Midbrain (tissue), 1 donor: Measurements from ENCODE around the gene GYPC.
A peak's percentile ranks its signal among the peaks of the same experiment; 100 is the strongest.
"Not testable (repeated sequence)": the region's sequence is repeated elsewhere in the genome, so short reads cannot be mapped to it uniquely, and the experiment has no call there.

Experiments
- DNase-seq: peaks from one replicate; lab custom pipeline; 2025; lab: John Stamatoyannopoulos, UW

Gene GYPC

GRCh38 chr2:126699018-126699417 lies 43.1 kb downstream of the GYPC start:
- no peak for DNase-seq

GRCh38 chr2:126699716-126700581 lies 44.0 kb downstream of the GYPC start:
- DNase-seq, result no peak

GRCh38 chr2:126700677-126701076 lies 44.7 kb downstream of the GYPC start:
- DNase-seq, result no peak

GRCh38 chr2:126703311-126703710 lies 47.4 kb downstream of the GYPC start:
- no peak for DNase-seq

GRCh38 chr2:126704434-126705160 lies 48.6 kb downstream of the GYPC start:
- no peak for DNase-seq

- DNase-seq, result no peak
These were observed 51.2 kb downstream of the GYPC start for GRCh38 chr2:126707191-126707590.

- DNase-seq, result no peak
These were observed 52.0 kb downstream of the GYPC start for GRCh38 chr2:126707941-126708340.

DNA sequence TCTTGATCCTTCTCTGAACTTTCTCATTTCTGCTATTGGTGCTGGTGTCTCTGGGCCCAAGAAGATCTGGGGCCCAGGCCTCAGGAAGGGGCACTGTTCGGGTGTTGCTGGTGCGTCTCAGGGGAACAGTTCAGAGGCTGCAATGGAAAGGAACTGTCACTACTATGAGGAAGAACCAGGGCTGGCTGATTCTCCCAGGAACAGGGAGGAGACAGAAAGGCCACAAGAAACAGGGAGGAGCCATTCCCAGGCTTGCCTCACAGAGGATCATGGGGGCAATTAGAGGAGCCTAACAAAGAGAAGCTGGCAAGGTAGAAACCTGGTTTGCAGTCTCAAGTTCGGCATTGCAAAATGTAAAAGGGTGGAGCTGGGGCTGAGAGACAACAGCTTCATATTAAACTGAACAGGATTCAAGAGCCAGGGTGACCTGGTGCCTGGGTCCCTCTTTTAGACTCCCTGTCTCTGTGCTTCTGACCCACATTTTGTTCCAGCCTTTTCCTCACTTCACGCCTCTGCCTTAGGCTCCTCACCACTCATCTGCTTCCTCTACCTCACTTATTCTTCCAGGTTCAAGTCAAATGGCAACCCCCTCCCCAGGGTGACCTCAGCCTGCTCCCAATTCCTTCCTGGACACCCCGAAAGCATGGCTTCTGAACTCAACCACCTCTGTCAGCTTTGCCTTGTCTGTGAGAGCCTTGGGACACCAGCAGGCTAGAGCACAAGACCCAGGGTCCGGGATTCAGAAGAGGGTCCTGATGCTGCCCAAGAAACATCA lies 58.4 kb downstream of the GYPC start:
- no peak for DNase-seq

DNA sequence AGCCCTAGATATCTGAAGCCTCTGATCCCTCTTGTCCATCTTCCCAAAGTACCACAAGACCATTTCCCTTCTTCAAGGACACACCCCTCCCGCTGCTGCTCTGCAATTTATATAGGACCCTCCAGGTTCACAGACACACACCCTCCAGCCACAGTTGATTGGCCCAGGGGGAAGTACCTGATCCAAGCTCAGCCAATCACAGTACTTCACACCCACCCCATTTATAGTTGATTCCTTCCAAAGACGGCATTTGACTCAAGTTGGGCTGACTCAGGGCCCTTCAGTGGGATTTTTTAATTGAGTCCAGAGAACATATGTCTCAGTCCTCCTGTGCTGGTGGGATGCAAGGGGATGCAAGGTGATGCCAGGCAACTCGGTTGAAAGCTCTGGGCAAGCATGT lies 59.2 kb downstream of the GYPC start:
- DNase-seq, result no peak

GRCh38 chr2:126715576-126716406 lies 59.8 kb downstream of the GYPC start:
- no peak for DNase-seq

- DNase-seq, result not testable (repeated sequence)
These were observed 61.3 kb downstream of the GYPC start for GRCh38 chr2:126717277-126717676.

- no peak for DNase-seq
These were observed 62.0 kb downstream of the GYPC start for GRCh38 chr2:126717928-126718327.

DNA sequence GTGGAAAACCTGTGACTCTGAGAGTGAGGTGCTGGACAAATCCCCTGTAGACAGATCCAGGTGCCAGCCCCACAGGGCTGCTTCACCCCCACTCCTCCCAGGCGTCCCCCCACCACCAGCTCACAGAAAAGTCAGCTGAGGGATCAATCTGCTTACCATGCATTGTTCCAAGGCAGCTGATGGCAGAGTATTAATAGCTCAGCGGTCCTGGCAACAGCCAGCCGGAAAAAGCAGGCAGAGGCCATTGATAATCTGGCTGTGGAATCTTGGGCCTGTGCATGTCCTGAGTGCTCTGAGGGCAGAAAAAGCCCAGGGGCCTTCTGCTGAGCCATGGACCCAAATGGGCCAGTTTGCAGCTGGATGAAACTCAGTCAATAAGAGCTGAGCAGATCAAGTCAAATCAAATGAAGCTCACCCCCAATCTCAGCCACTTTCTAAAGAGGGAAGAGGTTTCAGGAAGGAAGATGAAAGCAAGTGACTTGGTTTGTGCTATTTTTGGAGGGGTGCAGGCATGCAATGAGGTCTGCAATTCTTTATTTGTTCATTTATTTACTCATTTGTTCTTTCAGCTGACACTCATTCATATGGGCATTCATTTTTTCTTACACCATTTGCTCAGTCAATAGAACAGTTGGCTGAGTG lies 63.4 kb downstream of the GYPC start:
- DNase-seq, result peak; percentile 10

GRCh38 chr2:126719833-126720351 lies 63.9 kb downstream of the GYPC start:
- DNase-seq, result no peak

- no peak for DNase-seq
These were observed 64.7 kb downstream of the GYPC start for GRCh38 chr2:126720638-126721037.

GRCh38 chr2:126722081-126722480 lies 66.1 kb downstream of the GYPC start:
- no peak for DNase-seq

- no peak for DNase-seq
These were observed 66.6 kb downstream of the GYPC start for GRCh38 chr2:126722546-126722945.

DNA sequence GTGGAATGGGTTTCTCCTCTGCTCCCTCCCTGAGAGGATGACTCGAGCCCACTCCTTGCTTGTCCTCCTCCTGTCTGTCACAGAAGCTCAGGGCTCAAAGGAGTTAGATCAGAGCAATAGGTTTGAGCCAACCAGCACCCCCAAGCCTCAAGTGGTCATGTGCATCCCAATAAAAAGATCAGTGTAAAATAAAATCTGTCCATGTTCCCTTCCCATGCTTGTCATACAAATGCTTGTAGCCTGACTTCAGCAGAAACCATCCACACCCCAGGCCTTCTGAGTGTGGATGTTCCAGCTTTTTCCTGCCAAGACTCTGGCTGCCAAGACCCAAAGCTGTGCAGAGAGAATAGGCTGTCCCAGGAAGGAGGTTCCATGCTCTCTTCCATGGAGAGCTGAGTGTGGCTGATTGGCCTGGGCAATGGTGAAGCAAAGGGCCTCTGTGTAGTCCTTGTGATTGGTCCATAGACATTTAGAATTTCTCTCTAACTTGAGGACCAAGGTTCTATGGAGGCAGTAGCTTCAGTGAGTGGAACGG lies 67.4 kb downstream of the GYPC start:
- no peak for DNase-seq

- DNase-seq, result no peak
These were observed 69.6 kb downstream of the GYPC start for GRCh38 chr2:126725580-126725979.

GRCh38 chr2:126729896-126730295 lies 73.9 kb downstream of the GYPC start:
- no peak for DNase-seq

DNA sequence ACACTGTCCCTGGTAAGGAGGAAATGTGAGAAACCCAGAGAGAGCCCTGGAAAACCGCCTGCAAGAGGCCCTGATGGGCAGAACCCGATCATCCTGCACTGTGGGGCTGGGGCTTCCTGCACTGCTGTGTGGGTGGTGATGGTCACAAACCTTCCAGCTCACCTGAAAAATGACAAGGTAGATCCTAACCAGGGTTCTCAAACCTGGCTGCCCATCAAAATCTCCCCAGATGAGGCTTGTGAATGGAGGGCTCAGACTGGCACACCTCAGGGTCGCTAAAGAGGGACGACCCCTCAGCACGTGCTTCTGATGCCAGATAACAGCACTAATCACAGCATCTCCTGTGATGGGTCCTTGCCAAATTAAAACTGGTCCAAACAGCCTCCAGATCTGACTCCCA lies 74.7 kb downstream of the GYPC start:
- DNase-seq, result no peak
